HG02840 (cell line): Measurements from ENCODE around the gene AIFM3.
"Not testable (repeated sequence)": the region's sequence is repeated elsewhere in the genome, so short reads cannot be mapped to it uniquely, and the experiment has no call there.

ENCODE experiments used
- ATAC-seq: cut with Tn5 transposase; IDR thresholded peaks from one replicate; pipeline ENCODE4 v1.9.1; 2021; ENCODE audit warnings: mild to moderate bottlenecking, moderate library complexity, moderate number of reproducible peaks; ENCODE audit not compliant: unreplicated experiment, low FRiP score

Gene AIFM3

GRCh38 chr22:21000207-21000986 is 33.3 kb downstream of the AIFM3 start:
- no peak for ATAC-seq

- ATAC-seq, result peak; percentile 1
Observed at GRCh38 chr22:21000987-21001600, 34.0 kb downstream of the AIFM3 start.

GRCh38 chr22:21001601-21002325 is 34.7 kb downstream of the AIFM3 start, which contains the start of gene THAP7:
THAP7 (minus strand) TSS chr22:21002118; CDS start chr22:21001911, 207 bp downstream.
- peak; percentile 89 for ATAC-seq

- ATAC-seq, result no peak
Observed at GRCh38 chr22:21003782-21004181, 36.7 kb downstream of the AIFM3 start.

GRCh38 chr22:21009208-21009607 is 42.2 kb downstream of the AIFM3 start:
- ATAC-seq, result not testable (repeated sequence)

- ATAC-seq, result no peak
Observed at GRCh38 chr22:21009638-21010425, 42.8 kb downstream of the AIFM3 start.

- no peak for ATAC-seq
Observed at GRCh38 chr22:21010426-21011113, 43.5 kb downstream of the AIFM3 start.

GRCh38 chr22:21012446-21013407 is 45.7 kb downstream of the AIFM3 start:
- ATAC-seq, result no peak

- ATAC-seq, result no peak
Observed at GRCh38 chr22:21013657-21014201, 46.7 kb downstream of the AIFM3 start.

- peak; percentile 74 for ATAC-seq
Observed at GRCh38 chr22:21014202-21014725, 47.2 kb downstream of the AIFM3 start.

GRCh38 chr22:21014726-21015465 is 47.8 kb downstream of the AIFM3 start, which contains the start of gene P2RX6:
P2RX6 (plus strand) TSS chr22:21015165; CDS start chr22:21015175, 10 bp downstream.
- ATAC-seq, result no peak

GRCh38 chr22:21015466-21016006 is 48.5 kb downstream of the AIFM3 start:
- ATAC-seq, result no peak

- ATAC-seq, result no peak
Observed at GRCh38 chr22:21016644-21017420, 49.8 kb downstream of the AIFM3 start.

GRCh38 chr22:21018314-21018713 is 51.3 kb downstream of the AIFM3 start:
- no peak for ATAC-seq

GRCh38 chr22:21020802-21021429 is 53.9 kb downstream of the AIFM3 start:
- ATAC-seq, result no peak

- no peak for ATAC-seq
Observed at GRCh38 chr22:21022507-21022906, 55.5 kb downstream of the AIFM3 start.
